ENCODE measurements around the gene COL24A1. TPM values are rescaled to one million over a fixed set of nuclear protein-coding genes. Genes with fewer than 3 reads are reported as not detected.

COL24A1 gene
- total RNA-seq, 1 experiment from 2014 or later = not detected

- DNase-seq (ENCODE audit: low read depth, low spot score) = no peak
- Histone ChIP-seq H3K9me2 (ENCODE audit: insufficient read depth) (no peaks in the 10 kb centered on the region), H3K4me3 (replicated peaks in 1 of 2; ENCODE audit: low read depth in 1 of 2, low read length in 2 of 2) (no peak overlapping the region), H3K27me3 (ENCODE audit: insufficient read depth, low read length) (no peaks in the 10 kb centered on the region), H3K79me2 (ENCODE audit: insufficient read depth, low read length) (no peaks in the 10 kb centered on the region), H3K36me3 (ENCODE audit: control insufficient read depth in 1 of 2, insufficient read depth in 2 of 2, low read length in 2 of 2) (no peaks in the 10 kb centered on the region), H3K4me2 (ENCODE audit: low read length) (no peak overlapping the region), H4K20me1 (ENCODE audit: insufficient read depth) (no peaks in the 10 kb centered on the region), H3K9me3 (ENCODE audit: control insufficient read depth in 1 of 2, insufficient read depth in 1 of 2, low read depth in 1 of 2, low read length in 2 of 2) (no peaks in the 10 kb centered on the region), H3K4me1 (ENCODE audit: control insufficient read depth in 1 of 2, insufficient read depth in 2 of 2, low read length in 2 of 2) (no peaks in the 10 kb centered on the region), H3K27ac (ENCODE audit: low read depth, low read length) (no peak overlapping the region), H2AFZ (ENCODE audit: low read depth, low read length, poor library complexity, severe bottlenecking) (no peak overlapping the region), H3K9ac (ENCODE audit: low read length) (no peak overlapping the region)
- RAD21 ChIA-PET (ENCODE audit: low non-redundant PET in 1 of 2, low total read pairs in 2 of 2, uncharacterized antibody in 2 of 2, unreplicated experiment in 2 of 2) = no interaction called here
- POLR2A ChIA-PET = no interaction called here
- TF ChIP-seq SRF (IDR thresholded peaks at IDR 0.05; ENCODE audit: low read depth) = no peak
- TF ChIP-seq POLR2AphosphoS5 (IDR thresholded peaks at IDR 0.05; ENCODE audit: low read depth, low read length) = no peak
- TF ChIP-seq SP1 (IDR thresholded peaks at IDR 0.05; ENCODE audit: low read depth) = no peak
- TF ChIP-seq SIN3A (IDR thresholded peaks at IDR 0.05; ENCODE audit: low read depth) = no peak
- TF ChIP-seq CBX3 (IDR thresholded peaks at IDR 0.05; ENCODE audit: low read depth) = no peak
- TF ChIP-seq ELF1 (IDR thresholded peaks at IDR 0.05; ENCODE audit: borderline replicate concordance, low read depth) = no peak
- TF ChIP-seq EZH2phosphoT487 (IDR thresholded peaks at IDR 0.05; ENCODE audit: borderline replicate concordance) = no peak
- no peak for TF ChIP-seq POLR2A (IDR thresholded peaks at IDR 0.05; ENCODE audit: borderline replicate concordance, extremely low read depth, insufficient read depth, insufficient read length)
- TF ChIP-seq FOSL1 (IDR thresholded peaks at IDR 0.05; ENCODE audit: low read depth) = no peak
- TF ChIP-seq ATF3 (IDR thresholded peaks at IDR 0.05) = no peak
- no peak for TF ChIP-seq MAX (IDR thresholded peaks at IDR 0.05)
- TF ChIP-seq ZNF274 (IDR thresholded peaks at IDR 0.05; ENCODE audit: low read depth, low read length) = no peak
- TF ChIP-seq REST (IDR thresholded peaks at IDR 0.05; ENCODE audit: low read depth) = no peak
- no peak for TF ChIP-seq ZFX (IDR thresholded peaks at IDR 0.05)
- no peak for TF ChIP-seq CEBPB (IDR thresholded peaks at IDR 0.05; ENCODE audit: low read depth)
- intact Hi-C loops (cut with micrococcal nuclease) = no loop called here
- CTCF ChIA-PET = no interaction called here
- no peak for ATAC-seq
- BruUV-seq (replicated peaks) = no TSS peak
Observed at GRCh38 chr1:86035101-86035500, 121.5 kb downstream of the COL24A1 start.

Measured in HCT116 (cell line).